Measurements from ENCODE around the gene NAV2.

Gene NAV2

DNA sequence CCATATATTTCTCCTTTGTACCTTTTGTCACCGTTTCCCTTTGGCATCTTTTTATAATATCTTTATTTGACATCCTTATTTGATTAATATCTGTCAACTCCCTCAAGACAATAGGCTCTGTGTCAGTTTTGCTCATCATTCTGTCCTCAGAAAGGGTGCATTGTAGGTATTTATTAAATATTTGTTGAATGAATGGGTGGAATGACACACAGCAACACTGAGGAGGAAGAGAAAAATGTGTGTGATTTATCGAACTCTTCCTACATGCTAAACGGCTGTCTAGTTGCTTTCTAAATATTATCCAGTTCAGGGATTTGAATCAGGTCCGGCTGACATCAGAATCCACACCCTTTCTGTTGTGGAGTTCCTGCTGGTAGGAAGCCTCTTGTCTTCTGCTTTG, 98.2 kb downstream of the NAV2 start:
- Histone ChIP-seq H3K27ac (no peak overlapping the region), H3K27me3 (replicated peaks) (no peaks in the 10 kb centered on the region), H3K36me3 (replicated peaks) (no peaks in the 10 kb centered on the region), H3K4me3 (ENCODE audit: low read depth, low read length) (no peak overlapping the region)
- in situ Hi-C loops (cut with HindIII; ENCODE audit: low pct_ligation_motif_present, low sequenced_read_pairs): no loop called here
- TF ChIP-seq, protein P1, sequence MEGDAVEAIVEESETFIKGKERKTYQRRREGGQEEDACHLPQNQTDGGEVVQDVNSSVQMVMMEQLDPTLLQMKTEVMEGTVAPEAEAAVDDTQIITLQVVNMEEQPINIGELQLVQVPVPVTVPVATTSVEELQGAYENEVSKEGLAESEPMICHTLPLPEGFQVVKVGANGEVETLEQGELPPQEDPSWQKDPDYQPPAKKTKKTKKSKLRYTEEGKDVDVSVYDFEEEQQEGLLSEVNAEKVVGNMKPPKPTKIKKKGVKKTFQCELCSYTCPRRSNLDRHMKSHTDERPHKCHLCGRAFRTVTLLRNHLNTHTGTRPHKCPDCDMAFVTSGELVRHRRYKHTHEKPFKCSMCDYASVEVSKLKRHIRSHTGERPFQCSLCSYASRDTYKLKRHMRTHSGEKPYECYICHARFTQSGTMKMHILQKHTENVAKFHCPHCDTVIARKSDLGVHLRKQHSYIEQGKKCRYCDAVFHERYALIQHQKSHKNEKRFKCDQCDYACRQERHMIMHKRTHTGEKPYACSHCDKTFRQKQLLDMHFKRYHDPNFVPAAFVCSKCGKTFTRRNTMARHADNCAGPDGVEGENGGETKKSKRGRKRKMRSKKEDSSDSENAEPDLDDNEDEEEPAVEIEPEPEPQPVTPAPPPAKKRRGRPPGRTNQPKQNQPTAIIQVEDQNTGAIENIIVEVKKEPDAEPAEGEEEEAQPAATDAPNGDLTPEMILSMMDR (IDR thresholded peaks at IDR 0.05; ENCODE audit: low read depth, low read length, missing control alignments): no peak
- no peak for DNase-seq

DNA sequence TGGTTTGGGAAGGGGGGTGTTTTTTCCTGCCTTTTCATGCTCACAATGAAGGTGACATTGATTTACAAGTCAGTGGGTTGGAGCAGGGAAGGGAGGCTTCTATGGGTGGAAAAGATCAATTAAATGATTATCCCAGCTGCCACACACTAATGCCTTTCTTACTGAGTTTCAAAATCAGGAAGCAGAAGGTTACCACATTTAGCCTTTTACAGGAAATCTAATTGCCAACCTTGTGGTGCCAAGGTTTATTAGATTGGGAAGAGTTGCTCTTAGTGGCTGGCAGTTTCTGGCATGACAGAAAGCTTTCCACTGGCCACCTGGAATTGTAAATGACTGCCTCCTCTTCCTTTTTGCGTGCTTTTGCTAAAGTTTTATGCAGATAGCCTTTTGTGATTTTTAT, 98.7 kb downstream of the NAV2 start:
- Histone ChIP-seq H3K4me3 (ENCODE audit: low read depth, low read length) (no peak overlapping the region), H3K36me3 (replicated peaks) (no peaks in the 10 kb centered on the region), H3K27ac (no peak overlapping the region), H3K27me3 (replicated peaks) (no peaks in the 10 kb centered on the region)
- TF ChIP-seq, protein P1 (IDR thresholded peaks at IDR 0.05; ENCODE audit: low read depth, low read length, missing control alignments): no peak
- in situ Hi-C loops (cut with HindIII; ENCODE audit: low pct_ligation_motif_present, low sequenced_read_pairs): no loop called here
- DNase-seq: no peak

DNA sequence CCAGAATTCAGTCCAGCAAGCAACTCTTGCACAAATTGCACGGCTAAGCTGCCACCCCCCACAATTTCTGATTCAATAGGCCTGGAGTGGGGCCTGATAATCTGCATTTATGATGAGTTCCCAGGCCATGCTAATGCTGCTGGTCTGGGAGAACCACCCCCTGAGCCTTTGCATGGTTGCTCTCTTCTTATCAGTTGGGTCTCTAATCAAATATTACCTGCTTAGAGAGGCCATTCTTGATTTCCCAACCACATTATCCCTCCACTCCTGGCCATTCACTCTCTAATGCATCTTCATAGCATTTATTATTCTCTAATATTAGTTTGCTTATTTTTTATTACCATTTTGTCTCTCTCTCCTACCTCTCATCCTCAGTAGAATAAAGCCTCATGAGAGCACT, 99.5 kb downstream of the NAV2 start:
- Histone ChIP-seq H3K27ac (no peak overlapping the region), H3K4me3 (ENCODE audit: low read depth, low read length) (no peak overlapping the region), H3K27me3 (replicated peaks) (no peaks in the 10 kb centered on the region), H3K36me3 (replicated peaks) (no peaks in the 10 kb centered on the region)
- TF ChIP-seq, protein P1 (IDR thresholded peaks at IDR 0.05; ENCODE audit: low read depth, low read length, missing control alignments): no peak
- in situ Hi-C loops (cut with HindIII; ENCODE audit: low pct_ligation_motif_present, low sequenced_read_pairs): no loop called here
- no peak for DNase-seq

DNA sequence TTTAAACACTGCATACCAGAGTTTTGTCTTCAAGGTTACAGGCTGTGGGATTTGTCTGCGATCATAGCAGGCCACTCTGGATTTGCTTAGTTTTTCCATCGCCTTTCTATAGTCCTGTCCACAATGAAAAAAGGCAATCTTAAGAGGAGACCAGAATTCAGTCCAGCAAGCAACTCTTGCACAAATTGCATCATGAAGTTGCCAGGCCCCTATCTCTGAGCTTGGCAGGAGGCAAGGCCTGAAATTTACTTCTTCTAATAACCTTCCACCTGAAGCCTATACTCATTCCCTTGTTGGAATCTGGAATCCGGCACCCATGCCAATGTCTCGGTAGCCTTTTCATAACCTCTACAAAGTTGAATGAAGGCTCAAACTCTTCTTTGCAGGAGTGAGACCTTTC, 100.1 kb downstream of the NAV2 start:
- in situ Hi-C loops (cut with HindIII; ENCODE audit: low pct_ligation_motif_present, low sequenced_read_pairs): no loop called here
- no peak for DNase-seq
- TF ChIP-seq, protein P1 (IDR thresholded peaks at IDR 0.05; ENCODE audit: low read depth, low read length, missing control alignments): no peak
- no peak overlapping the region for H3K27ac ChIP-seq
- H3K27me3 ChIP-seq (replicated peaks): no peaks in the 10 kb centered on the region
- no peaks in the 10 kb centered on the region for H3K36me3 ChIP-seq (replicated peaks)
- no peak overlapping the region for H3K4me3 ChIP-seq (ENCODE audit: low read depth, low read length)

DNA sequence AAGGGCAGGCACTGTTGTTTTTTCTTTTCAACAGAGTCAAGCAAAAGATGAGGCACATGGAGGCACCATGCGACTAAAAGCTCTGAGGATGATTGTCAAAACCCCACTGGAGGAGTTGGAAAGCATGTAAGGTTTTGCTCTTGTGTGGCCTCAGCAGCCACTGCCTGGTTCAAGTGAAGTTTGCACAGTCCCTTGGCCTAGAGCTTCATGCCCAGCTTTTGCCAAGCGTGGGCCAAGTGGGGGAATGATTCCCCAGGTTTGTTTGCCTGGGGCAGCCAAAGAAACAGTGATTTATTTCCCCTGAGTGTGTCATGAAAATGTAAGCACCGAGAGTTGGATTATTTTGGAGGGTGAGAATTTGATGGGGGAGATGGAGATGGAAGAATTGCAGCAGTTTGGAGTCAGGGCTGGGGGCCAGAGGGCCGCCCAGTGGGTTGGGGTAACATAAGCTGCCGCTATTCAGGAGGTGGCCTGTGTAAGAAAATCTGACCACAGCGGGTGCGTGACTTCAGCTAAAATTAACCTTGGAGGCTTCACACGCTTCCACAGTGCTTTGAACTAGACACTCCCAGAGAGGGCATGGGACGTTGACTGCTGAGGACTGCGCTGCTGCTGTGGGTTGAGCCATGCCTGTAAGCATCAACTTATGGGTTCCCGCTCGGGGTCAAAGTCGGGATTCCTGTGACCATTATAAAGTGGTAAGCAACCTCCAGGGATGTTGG, 100.7 kb downstream of the NAV2 start:
- H3K4me3 ChIP-seq (ENCODE audit: low read depth, low read length): no peak overlapping the region
- H3K36me3 ChIP-seq (replicated peaks): no peaks in the 10 kb centered on the region
- no peak for DNase-seq
- in situ Hi-C loops (cut with HindIII; ENCODE audit: low pct_ligation_motif_present, low sequenced_read_pairs): no loop called here
- TF ChIP-seq, protein P1 (IDR thresholded peaks at IDR 0.05; ENCODE audit: low read depth, low read length, missing control alignments): no peak
- no peak overlapping the region for H3K27ac ChIP-seq
- no peaks in the 10 kb centered on the region for H3K27me3 ChIP-seq (replicated peaks)

DNA sequence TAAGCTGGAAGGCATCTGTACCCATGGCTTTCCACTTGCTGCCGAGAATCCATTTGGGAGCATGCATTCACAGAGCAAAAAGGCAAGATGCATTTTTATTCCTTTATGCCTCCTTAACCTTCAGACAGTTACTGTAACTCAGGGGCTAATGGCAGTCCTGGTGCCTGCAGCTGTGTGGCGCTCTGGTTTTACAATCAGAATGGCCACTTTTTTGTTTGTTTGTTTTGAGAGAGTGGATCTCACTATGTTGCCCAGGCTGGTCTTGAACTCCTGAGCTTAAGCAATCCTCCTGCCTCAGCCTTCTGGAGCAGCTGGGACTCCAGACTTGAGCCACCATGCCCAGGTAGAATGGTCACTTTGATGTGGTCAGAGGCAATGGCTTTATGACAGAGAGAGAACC, 101.8 kb downstream of the NAV2 start:
- no peaks in the 10 kb centered on the region for H3K27me3 ChIP-seq (replicated peaks)
- DNase-seq: no peak
- in situ Hi-C loops (cut with HindIII; ENCODE audit: low pct_ligation_motif_present, low sequenced_read_pairs): no loop called here

More for the DNA sequence above, 101.8 kb downstream of the NAV2 start:
- Histone ChIP-seq H3K4me3 (ENCODE audit: low read depth, low read length) (no peak overlapping the region), H3K36me3 (replicated peaks) (no peaks in the 10 kb centered on the region), H3K27ac (no peak overlapping the region)
- TF ChIP-seq, protein P1 (IDR thresholded peaks at IDR 0.05; ENCODE audit: low read depth, low read length, missing control alignments): peak; percentile 22
